HCT116 (cell line): ENCODE data around the gene CLCN3. TPM values are rescaled to one million over a fixed set of nuclear protein-coding genes. Genes with fewer than 3 reads are reported as not detected.

Experiments
- ATAC-seq: fragments of 200-7000 bp; cut with Tn5 transposase; 2 replicates; pipeline ENCODE4 v1.9.1; 2020; ENCODE audit warnings: mild to moderate bottlenecking, moderate library complexity
- BruUV-seq: library from RNA; stranded (reverse); fragments of 400-500 nt; replicated peaks from 2 replicates; lab custom pipeline; 2021; lab: Mats Ljungman, UMichigan
- CTCF ChIA-PET: fragments of 300-600 bp; sonication (Branson Sonifier 250); formaldehyde crosslinking; loops from one replicate; lab custom pipeline; 2021; ENCODE audit warnings: antibody characterized with exemption; lab: Charles Lee
- POLR2A ChIA-PET: fragments of 300-600, 350-600 bp; sonication (Branson Sonifier 250); formaldehyde crosslinking; loops from one replicate; lab custom pipeline; 2021; ENCODE audit warnings: antibody characterized with exemption; lab: Charles Lee
- RAD21 ChIA-PET, 2 experiments: fragments of 300-600 bp; sonication (Branson Sonifier 250); formaldehyde crosslinking; loops; one replicate each; lab custom pipeline; 2023; ENCODE audit warnings: low total read pairs in 2 of 2; ENCODE audit not compliant: uncharacterized antibody in 2 of 2, unreplicated experiment in 2 of 2, low non-redundant PET in 1 of 2; lab: Charles Lee
- DNase-seq: peaks from one replicate; pipeline ENCODE4 v3.0.0-alpha.2; 2010; ENCODE audit warnings: low read depth, low spot score
- H2AFZ ChIP-seq: fragments of 200-600 bp; shearing (Covaris generic), sonication (generic); 2 replicates; pipeline ENCODE4 v1.6.1; 2017; ENCODE audit warnings: low read depth, mixed run types, mixed read lengths, antibody characterized with exemption, low read length; ENCODE audit not compliant: poor library complexity, severe bottlenecking
- H3K27ac ChIP-seq: 2 replicates; pipeline ENCODE4 v1.5.1; 2012; ENCODE audit warnings: low read depth, low read length
- H3K27me3 ChIP-seq: fragments of 200-600 bp; sonication (generic); 2 replicates; pipeline ENCODE4 v1.6.1; 2016; ENCODE audit warnings: mixed run types, low read length, mixed read lengths; ENCODE audit not compliant: insufficient read depth
- H3K36me3 ChIP-seq, 2 experiments: fragments of 200-500 bp in 1 of 2; fragments of 200-600 bp in 1 of 2; sonication (Bioruptor generic) in 1 of 2; sonication (generic) in 1 of 2; 2 replicates each; pipeline versions ENCODE4 v1.5.1 to v1.6.1; 2014 to 2016; ENCODE audit warnings: low read length in 2 of 2, inconsistent platforms in 1 of 2, mixed read lengths in 1 of 2, mixed run types in 1 of 2; ENCODE audit not compliant: insufficient read depth in 2 of 2, control insufficient read depth in 1 of 2
- H3K4me1 ChIP-seq, 2 experiments: fragments of 200-600 bp in 1 of 2; sonication (generic) in 1 of 2; 2 replicates each; pipeline versions ENCODE4 v1.5.1 to v1.6.1; 2012 to 2017; ENCODE audit warnings: low read length in 2 of 2, inconsistent platforms in 1 of 2, mild to moderate bottlenecking in 1 of 2, mixed read lengths in 1 of 2, mixed run types in 1 of 2, moderate library complexity in 1 of 2; ENCODE audit not compliant: insufficient read depth in 2 of 2, control insufficient read depth in 1 of 2
- H3K4me2 ChIP-seq: fragments of 200-600 bp; sonication (generic); 2 replicates; pipeline ENCODE4 v1.6.1; 2017; ENCODE audit warnings: mixed run types, low read length, mixed read lengths
- H3K4me3 ChIP-seq, 2 experiments: fragments of 200-600 bp in 1 of 2; sonication (generic) in 1 of 2; replicated peaks in 1 of 2; 2 replicates each; pipeline ENCODE4 v1.5.1; 2011 to 2016; ENCODE audit warnings: low read length in 2 of 2, control low read depth in 1 of 2, low read depth in 1 of 2, mild to moderate bottlenecking in 1 of 2, mixed read lengths in 1 of 2, mixed run types in 1 of 2
- H3K79me2 ChIP-seq: fragments of 200-600 bp; sonication (generic); 2 replicates; pipeline ENCODE4 v1.6.1; 2017; ENCODE audit warnings: mild to moderate bottlenecking, mixed run types, low read length, moderate library complexity, mixed read lengths; ENCODE audit not compliant: insufficient read depth
- H3K9ac ChIP-seq: fragments of 200-600 bp; sonication (generic); 2 replicates; pipeline ENCODE4 v1.6.1; 2016; ENCODE audit warnings: low read length, mixed read lengths
- H3K9me2 ChIP-seq: fragments of 200-600 bp; sonication (generic), shearing (Covaris generic); 2 replicates; pipeline ENCODE4 v1.6.1; 2017; ENCODE audit warnings: mixed run types, mild to moderate bottlenecking, moderate library complexity; ENCODE audit not compliant: insufficient read depth
- H3K9me3 ChIP-seq, 2 experiments: fragments of 200-500 bp in 1 of 2; fragments of 200-600 bp in 1 of 2; sonication (Bioruptor generic) in 1 of 2; sonication (generic) in 1 of 2; 2 replicates each; pipeline ENCODE4 v1.6.1; 2014 to 2017; ENCODE audit warnings: low read length in 2 of 2, mixed read lengths in 2 of 2, inconsistent platforms in 1 of 2, low read depth in 1 of 2, mild to moderate bottlenecking in 1 of 2, mixed run types in 1 of 2, moderate library complexity in 1 of 2; ENCODE audit not compliant: control insufficient read depth in 1 of 2, insufficient read depth in 1 of 2
- H4K20me1 ChIP-seq: fragments of 200-600 bp; sonication (generic), shearing (Covaris generic); 2 replicates; pipeline ENCODE4 v1.6.1; 2017; ENCODE audit warnings: mixed run types, mild to moderate bottlenecking, moderate library complexity; ENCODE audit not compliant: insufficient read depth
- ATF3 ChIP-seq: IDR thresholded peaks from 2 replicates; pipeline ENCODE4 v1.6.1; 2012
- CEBPB ChIP-seq: IDR thresholded peaks from 2 replicates; pipeline ENCODE4 v1.6.1; 2012; ENCODE audit warnings: low read depth
- CTCF ChIP-seq, 3 experiments: fragments of 200-600 bp in 1 of 3; sonication (generic) in 1 of 3; IDR thresholded peaks in 2 of 3; conservative IDR thresholded peaks in 1 of 3; 2 replicates each; pipeline ENCODE4 v1.5.1; 2012 to 2017; ENCODE audit warnings: low read depth in 2 of 3, low read length in 2 of 3, antibody characterized with exemption in 1 of 3, borderline replicate concordance in 1 of 3, control low read depth in 1 of 3, mild to moderate bottlenecking in 1 of 3, mixed read lengths in 1 of 3, mixed run types in 1 of 3, moderate library complexity in 1 of 3; ENCODE audit not compliant: insufficient read depth in 1 of 3
- EGR1 ChIP-seq: IDR thresholded peaks from 2 replicates; pipeline ENCODE4 v1.6.1; 2012; ENCODE audit warnings: low read depth
- FOSL1 ChIP-seq: IDR thresholded peaks from 2 replicates; pipeline ENCODE4 v1.6.1; 2012; ENCODE audit warnings: low read depth
- MAX ChIP-seq: IDR thresholded peaks from 2 replicates; pipeline ENCODE4 v1.6.1; 2012
- POLR2A ChIP-seq: IDR thresholded peaks from 2 replicates; pipeline ENCODE4 v1.7.0; 2011; ENCODE audit warnings: borderline replicate concordance; ENCODE audit not compliant: insufficient read depth, insufficient read length; ENCODE audit errors: extremely low read depth
- POLR2AphosphoS5 ChIP-seq: IDR thresholded peaks from 2 replicates; pipeline ENCODE4 v1.6.1; 2011; ENCODE audit warnings: mild to moderate bottlenecking, low read depth, low read length, moderate library complexity
- RAD21 ChIP-seq: IDR thresholded peaks from 2 replicates; pipeline ENCODE4 v1.6.1; 2012; ENCODE audit warnings: low read depth, mild to moderate bottlenecking
- REST ChIP-seq: IDR thresholded peaks from 2 replicates; pipeline ENCODE4 v1.6.1; 2012; ENCODE audit warnings: low read depth
- SIN3A ChIP-seq: IDR thresholded peaks from 2 replicates; pipeline ENCODE4 v1.6.1; 2012; ENCODE audit warnings: low read depth
- SP1 ChIP-seq: IDR thresholded peaks from 2 replicates; pipeline ENCODE4 v1.6.1; 2012; ENCODE audit warnings: low read depth
- TCF7L2 ChIP-seq: IDR thresholded peaks from 2 replicates; pipeline ENCODE4 v1.7.0; 2011; ENCODE audit warnings: borderline replicate concordance, inconsistent platforms; ENCODE audit not compliant: insufficient read depth, insufficient read length; ENCODE audit errors: extremely low read depth
- YY1 ChIP-seq: IDR thresholded peaks from 2 replicates; pipeline ENCODE4 v1.6.1; 2011; ENCODE audit warnings: low read length, low read depth, moderate library complexity, mild to moderate bottlenecking; ENCODE audit not compliant: insufficient replicate concordance; ENCODE audit errors: extremely low read depth
- ZBTB33 ChIP-seq: IDR thresholded peaks from 2 replicates; pipeline ENCODE4 v1.6.1; 2011; ENCODE audit warnings: mild to moderate bottlenecking, low read length, moderate library complexity; ENCODE audit not compliant: insufficient replicate concordance; ENCODE audit errors: extremely low read depth
- ZFX ChIP-seq: fragments of 450-650 bp; IDR thresholded peaks from 2 replicates; pipeline ENCODE4 v1.6.1; 2017
- ZNF274 ChIP-seq: fragments of 200-500 bp; sonication (Bioruptor generic); IDR thresholded peaks from 2 replicates; pipeline ENCODE4 v1.6.1; 2014; ENCODE audit warnings: mild to moderate bottlenecking, low read depth, low read length, inconsistent platforms
- intact Hi-C: fragments of 100-400 bp; cut with micrococcal nuclease; formaldehyde crosslinking; loops from 2 replicates; pipeline ENCODE4 v1.10.0; 2022
- total RNA-seq: library from RNA; stranded (reverse); gene quantifications from one replicate; pipeline ENCODE4 v1.2.1, GENCODE V29; 2021; ENCODE audit not compliant: unreplicated experiment

Gene CLCN3
- total RNA-seq, 1 experiment from 2014 or later, result 60.4 TPM

- peak; percentile 95 for ATAC-seq
- intact Hi-C loops, result loop anchor here (2.0 to 10.0 kb wide), 6 partner anchors 49 to 435 kb away; partner anchors contain the start of gene MFAP3L
- TF ChIP-seq ATF3 (no peak), ZBTB33 (no peak), FOSL1 (no peak), CTCF (IDR thresholded peaks at IDR 0.05 in 2 of 3, conservative IDR thresholded peaks at IDR 0.05 in 1 of 3; ENCODE audit: borderline replicate concordance in 1 of 3, insufficient read depth in 1 of 3, low read depth in 2 of 3, low read length in 2 of 3) (0 out of 6 replicates have a peak, but pooled peaks of 1 of the 3 experiments have one; percentile 7), CEBPB (no peak), POLR2AphosphoS5 (peak; percentile 98), RAD21 (no peak), SP1 (no peak), ZNF274 (no peak), YY1 (no peak), SIN3A (no peak), TCF7L2 (peak; percentile 45), MAX (no peak), ZFX (no peak), EGR1 (no peak), REST (no peak), POLR2A (peak; percentile 85)
Measured at GRCh38 chr4:169611991-169612870, 8.1 kb upstream of the CLCN3 start, which contains the start of gene NEK1. TSS of gene NEK1 (minus strand) at chr4:169612583. CDS start at chr4:169602630, 9,953 bp downstream.

More at GRCh38 chr4:169611991-169612870, 8.1 kb upstream of the CLCN3 start, which contains the start of gene NEK1:
- peak within 1 kb of the TSS; percentile 84 to 93 for H3K4me3 ChIP-seq
- peaks cover 25% of the 10 kb centered on the region for H3K79me2 ChIP-seq
- ChIA-PET CTCF (interaction anchor here (1.3 to 1.5 kb wide), 8 partner anchors 10 to 689 kb away, joined by 3 to 16 read pairs (median 4); partner anchors contain the start of gene CBR4), RAD21 (no interaction called here), POLR2A (interaction anchor here (0.7 to 1.3 kb wide), 3 partner anchors 48 to 683 kb away, joined by 3 read pairs; no protein-coding TSS in a partner anchor)
- no peaks in the 10 kb centered on the region for H3K27me3 ChIP-seq
- no peaks in the 10 kb centered on the region for H3K9me3 ChIP-seq
- H3K4me2 ChIP-seq, result peak within 1 kb of the TSS; percentile 94
- H3K9ac ChIP-seq, result peak within 1 kb of the TSS; percentile 86
- H3K9me2 ChIP-seq, result no peaks in the 10 kb centered on the region
- peak within 1 kb of the TSS; percentile 56 for H3K27ac ChIP-seq
- peak; percentile 83 for DNase-seq
- H4K20me1 ChIP-seq, result no peaks in the 10 kb centered on the region
- H3K4me1 ChIP-seq, result peaks cover 6 to 24% of the 10 kb centered on the region in 2 experiments; a peak in 3 of 4 replicates
- no peaks in the 10 kb centered on the region for H3K36me3 ChIP-seq
- peak within 1 kb of the TSS; percentile 99 for H2AFZ ChIP-seq
- BruUV-seq, result TSS peak; percentile 65
